AG08395 (cell line): ENCODE measurements around the gene ERBIN.
A peak's percentile ranks its signal among the peaks of the same experiment; 100 is the strongest.
"Not testable (repeated sequence)": the region's sequence is repeated elsewhere in the genome, so short reads cannot be mapped to it uniquely, and the experiment has no call there.

ENCODE experiments used
- DNase-seq: peaks from one replicate; pipeline ENCODE4 v3.0.0; 2012; ENCODE audit warnings: mixed read lengths, low spot score

Gene ERBIN

DNA sequence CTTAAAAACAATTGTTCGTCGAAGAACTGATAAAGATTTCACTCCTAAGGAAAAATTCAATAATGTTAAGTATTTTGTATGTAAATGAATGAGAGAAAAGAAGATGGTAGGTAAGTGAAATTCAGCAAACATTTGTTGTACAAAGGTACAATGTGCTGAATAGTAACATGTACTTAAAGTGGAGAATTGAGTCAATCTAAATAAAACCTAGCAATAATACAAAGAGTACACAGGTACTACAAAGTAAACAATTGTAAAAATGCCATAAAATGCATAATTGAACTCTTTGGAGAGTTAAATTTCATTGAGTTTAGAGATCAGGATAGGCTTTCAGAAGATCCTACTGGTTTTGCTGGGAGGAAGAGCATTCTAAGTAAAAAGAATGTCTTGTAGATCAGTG lies 82.9 kb downstream of the ERBIN start:
- no peak for DNase-seq

DNA sequence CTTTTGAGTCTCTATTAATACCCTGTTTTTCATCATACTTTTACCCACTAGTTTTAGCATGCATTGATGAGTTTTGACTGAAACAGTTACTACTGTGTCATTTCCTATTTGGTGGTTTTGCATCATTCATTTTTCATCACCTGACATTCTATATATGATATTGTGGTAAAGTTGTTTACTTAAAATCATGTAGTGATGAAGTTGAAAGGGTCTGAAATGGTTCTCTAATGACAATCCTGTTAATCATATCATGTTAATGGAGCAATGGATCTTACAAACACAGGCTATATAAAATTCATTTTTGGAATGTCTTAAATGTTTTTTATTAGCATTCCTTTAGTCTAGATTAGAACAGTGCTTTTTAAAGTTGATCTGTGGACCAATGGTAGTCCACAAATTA lies 84.1 kb downstream of the ERBIN start:
- DNase-seq: no peak

DNA sequence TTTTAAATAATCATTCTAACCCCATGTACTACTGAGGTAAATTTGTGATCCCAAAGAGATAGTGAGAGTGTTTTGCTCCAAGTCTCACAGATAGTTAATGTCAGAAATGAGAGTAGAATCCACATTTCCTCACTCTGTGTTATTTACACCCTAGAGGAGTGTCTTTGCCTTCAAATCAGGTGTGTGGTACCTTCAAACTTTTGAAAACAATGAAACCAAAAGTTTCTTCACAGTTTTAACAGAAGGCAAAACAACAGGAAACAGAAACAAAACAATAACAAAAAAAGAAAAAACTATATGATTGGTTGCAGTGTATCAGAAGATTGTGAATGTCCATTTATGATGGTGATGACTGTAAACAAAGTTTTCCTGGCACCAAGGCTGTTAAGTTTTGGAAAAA lies 85.9 kb downstream of the ERBIN start:
- DNase-seq: no peak

DNA sequence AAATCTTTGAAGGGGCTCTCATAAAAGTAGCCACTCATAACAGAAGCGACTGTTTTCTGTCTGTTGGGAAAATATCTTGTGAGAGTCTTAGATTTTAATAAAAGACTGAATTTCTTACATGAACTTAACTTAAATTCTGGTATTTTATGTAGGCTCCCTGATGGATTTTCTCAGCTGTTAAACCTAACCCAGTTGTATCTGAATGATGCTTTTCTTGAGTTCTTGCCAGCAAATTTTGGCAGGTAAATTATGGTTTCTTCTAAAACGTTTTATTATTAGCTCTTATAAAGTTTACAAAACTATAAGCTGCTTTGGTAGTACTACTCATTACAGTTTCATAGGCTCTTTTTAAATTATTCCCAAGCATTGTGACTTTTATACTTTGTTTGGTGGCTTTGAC lies 87.0 kb downstream of the ERBIN start:
- no peak for DNase-seq

DNA sequence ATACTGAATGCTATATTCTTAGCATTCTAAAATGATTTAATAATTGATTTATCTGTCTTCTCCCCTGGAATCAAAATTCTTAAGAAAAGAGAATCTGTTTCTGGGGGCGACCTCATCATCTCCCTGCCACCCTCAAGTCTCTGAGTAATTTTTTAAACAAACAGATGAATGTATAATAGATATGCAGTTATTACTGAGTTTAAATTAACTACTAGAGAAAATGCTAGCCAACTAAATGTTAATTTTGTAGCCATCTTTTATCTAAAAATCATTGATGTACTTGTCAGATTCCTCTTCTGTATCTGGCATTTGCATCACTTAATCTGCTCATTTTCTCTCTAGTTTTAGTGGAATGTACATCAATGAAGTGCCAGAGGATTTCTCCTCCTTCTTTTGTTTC lies 87.5 kb downstream of the ERBIN start:
- no peak for DNase-seq

DNA sequence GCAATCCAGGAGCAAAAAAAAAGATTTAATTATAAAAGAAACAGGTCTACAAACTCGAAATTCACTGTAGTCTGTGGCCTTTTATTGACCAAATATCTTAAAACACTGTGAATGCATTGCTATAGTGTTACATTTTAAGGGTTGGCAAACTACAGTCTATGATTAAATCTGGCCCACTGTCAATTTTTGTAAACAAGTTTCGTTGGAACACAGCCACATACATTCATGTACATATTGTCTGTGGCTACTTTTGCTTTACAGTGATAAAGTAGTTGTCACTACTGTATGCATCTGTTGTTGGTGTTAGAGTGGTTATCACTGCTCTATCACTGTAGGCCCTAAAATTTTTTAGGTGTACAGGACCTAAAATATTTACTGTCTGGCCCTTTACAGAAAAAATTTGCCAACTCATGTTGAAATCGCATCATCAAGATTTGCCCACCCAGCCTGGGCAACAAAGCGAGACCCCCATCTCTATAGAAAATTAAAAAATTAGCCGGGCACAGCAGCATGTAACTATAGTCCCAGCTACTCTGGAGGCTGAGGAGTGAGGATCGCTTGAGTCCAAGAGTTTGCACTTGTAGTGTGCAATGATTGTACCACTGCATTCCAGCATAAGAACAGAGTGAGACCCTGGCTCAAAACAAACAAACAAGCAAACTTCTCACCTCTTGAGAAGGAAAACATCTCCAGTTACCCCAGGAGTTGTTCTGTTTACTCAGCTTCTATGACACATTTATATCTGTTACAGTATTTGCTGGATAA lies 89.0 kb downstream of the ERBIN start:
- DNase-seq: no peak

DNA sequence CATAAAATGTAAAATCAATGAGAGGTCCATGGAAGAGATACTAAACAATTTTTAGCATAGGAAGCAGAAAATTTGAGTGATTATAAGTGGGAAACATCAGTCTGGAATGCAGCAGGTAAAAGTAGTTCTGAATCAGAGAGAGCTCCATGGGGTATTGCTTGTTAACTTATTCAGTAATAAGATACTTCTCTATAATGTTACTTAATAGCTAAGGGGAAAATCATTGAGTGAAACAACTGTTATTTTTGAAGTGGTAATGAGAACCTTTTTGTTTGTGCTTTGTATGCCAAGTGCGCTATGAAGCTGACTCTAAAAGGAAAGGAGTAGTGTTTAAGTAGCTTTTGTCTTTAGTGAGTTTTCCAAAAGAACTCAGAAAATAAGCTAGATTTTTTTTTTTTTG lies 95.2 kb downstream of the ERBIN start:
- no peak for DNase-seq

DNA sequence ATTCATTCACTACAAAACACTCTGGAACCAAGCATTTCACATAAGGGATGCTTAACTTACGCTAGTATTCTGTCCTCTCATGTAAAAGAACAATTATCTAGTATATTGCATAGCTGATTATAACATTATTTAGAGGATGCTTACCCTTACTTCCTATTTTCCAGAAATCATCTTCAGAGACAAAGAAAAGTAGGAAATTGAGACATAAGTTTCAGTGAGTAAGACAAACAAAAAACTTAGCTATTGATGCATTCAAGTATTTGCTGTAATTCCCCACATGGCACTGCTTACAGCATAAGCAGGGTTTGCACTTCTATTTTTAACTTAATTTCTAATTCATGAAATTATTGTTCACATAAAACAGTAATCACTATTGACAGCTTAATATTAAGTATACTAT lies 112.9 kb downstream of the ERBIN start:
- DNase-seq: no peak

DNA sequence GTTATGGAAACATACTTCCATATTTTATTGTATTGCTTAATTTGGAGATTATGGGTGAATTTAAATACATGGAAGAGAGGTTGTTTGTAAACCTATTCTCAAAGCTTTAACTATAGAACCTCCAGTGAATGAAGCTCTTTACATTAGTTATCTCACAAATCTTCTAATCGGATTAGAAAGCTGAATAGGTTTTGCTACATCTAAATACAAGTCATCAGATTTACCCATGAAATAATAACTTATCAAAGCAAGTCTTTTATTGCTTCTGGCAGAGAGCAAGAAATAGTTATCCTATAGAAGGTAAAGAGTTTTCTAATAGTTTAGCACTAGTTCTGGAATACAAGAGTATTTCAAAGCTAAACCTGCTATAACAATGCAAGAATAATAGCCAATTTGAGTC lies 113.3 kb downstream of the ERBIN start:
- DNase-seq: no peak

DNA sequence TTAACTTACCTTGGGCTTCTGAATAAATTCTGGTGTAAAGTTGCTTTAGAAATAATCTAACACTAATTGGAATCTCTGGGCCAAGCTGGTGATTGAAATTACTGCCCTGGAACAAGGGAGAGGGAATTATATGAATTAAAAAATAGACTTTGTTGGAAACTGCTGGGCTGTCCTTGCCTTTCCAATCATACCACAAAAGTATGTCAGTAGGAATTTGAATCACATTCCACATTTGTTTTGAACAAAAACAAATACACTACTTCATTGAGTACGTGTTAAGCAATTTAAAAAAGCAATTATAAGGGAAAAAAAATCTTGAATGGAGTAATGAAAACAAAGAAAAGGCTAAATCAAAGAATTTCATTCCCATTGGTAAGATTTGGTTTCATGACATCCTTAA lies 115.3 kb downstream of the ERBIN start:
- peak; percentile 6 for DNase-seq

DNA sequence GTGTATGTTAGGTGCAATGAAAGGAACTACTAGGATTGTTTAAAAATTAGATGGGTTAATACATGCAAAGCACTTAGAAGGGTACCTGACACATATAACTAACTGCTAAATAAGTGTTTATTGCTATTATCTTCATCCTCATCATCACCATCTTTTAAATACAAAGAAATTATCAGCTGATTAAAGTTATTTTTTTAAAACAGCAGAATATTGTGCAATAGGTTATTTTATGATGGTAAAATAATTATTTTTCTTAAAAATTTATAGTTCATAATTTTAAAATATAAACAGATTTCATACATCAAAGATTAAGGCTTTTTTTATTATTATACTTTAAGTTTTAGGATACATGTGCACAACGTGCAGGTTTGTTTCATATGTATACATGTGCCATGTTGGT lies 130.9 kb downstream of the ERBIN start:
- no peak for DNase-seq

DNA sequence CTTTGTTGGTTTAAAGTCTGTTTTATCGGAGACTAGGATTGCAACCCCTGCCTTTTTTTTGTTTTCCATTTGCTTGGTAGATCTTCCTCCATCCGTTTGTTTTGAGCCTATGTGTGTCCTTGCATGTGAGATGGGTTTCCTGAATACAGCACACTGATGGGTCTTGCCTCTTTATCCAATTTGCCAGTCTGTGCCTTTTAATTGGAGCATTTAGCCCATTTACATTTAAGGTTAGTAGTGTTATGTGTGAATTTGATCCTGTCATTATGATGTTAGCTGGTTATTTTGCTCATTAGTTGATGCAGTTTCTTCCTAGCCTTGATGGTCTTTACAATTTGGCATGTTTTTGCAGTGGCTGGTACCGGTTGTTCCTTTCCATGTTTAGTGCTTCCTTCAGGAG lies 134.9 kb downstream of the ERBIN start:
- not testable (repeated sequence) for DNase-seq

DNA sequence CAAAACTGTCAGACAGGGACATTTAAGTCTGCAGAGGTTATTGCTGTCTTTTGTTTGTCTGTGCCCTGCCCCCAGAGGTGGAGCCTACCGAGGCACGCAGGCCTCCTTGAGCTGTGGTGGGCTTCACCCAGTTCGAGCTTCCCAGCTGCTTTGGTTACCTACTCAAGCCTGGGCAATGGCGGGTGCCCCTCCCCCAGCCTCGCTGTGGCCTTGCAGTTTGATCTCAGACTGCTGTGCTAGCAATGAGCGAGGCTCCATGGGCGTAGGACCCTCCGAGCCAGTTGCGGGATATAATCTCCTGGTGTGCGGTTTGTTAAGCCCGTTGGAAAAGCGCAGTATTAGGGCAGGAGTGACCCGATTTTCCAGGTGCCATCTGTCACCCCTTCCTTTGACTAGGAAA lies 136.7 kb downstream of the ERBIN start:
- DNase-seq: not testable (repeated sequence)

DNA sequence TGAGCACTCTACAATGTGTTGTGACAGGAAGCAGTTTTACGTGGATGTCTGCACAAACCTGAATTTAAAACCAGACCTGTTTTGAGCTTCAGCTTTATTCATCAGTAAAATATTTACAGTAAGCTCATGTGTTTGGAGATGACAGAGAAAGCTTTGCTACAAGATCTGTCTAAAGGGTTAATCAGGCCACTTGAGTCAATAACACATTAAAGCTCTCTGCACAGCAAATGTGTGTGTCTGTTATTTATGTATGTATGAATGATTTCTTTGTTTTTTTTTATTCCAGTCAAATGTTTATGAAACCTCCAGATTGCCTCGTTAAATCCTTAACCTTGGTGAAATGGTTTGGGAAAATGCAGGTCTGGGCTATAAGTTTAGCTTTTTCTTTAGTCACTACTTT lies 140.5 kb downstream of the ERBIN start:
- DNase-seq: no peak

DNA sequence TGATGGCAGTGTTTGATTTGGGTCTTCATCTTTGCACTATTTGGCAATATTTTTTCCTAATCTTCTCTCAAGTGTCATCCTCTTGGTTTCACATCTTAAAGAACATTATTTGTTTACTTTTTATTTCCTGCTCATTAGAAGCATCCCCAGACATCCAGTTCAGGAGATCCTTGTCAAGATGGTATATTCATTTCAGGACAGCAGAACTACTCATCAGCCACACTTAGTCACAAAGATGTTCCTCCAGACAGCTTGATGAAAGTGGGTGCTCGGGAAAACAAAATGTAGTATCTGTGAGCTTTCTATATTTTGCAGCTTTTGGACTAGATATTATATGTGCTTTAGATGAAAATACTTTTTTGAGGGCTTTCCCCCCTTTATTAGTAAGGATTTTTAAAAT lies 145.7 kb downstream of the ERBIN start:
- no peak for DNase-seq

DNA sequence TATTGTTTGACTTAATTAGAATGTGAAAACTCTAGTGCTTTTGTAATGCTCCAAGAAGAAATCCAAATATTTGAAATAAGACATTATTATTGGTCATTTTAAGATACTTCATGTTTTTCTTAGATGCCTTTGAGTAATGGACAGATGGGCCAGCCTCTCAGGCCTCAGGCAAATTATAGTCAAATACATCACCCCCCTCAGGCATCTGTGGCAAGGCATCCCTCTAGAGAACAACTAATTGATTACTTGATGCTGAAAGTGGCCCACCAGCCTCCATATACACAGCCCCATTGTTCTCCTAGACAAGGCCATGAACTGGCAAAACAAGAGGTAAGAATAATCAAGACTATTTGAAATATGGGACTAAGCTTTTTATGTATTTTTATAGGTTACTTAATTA lies 148.5 kb downstream of the ERBIN start:
- no peak for DNase-seq

DNA sequence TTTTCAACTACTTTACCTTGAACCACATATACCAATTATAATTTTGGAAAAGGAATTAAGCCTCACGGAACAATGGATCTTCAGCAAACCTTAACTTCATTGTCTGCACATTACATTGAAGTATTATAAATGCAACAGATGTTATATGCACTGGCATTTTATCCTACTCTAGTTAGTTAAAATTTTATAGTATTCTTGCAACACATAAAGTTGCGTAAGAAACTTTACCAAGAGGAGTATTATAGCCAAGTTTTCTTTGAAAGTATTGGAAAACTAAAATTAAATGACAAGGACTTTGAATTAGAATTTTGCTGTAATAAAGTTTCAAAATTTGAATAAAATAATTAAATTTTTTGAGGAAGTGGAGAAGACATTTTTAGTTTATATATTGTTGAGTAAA lies 154.3 kb downstream of the ERBIN start:
- peak; percentile 2 for DNase-seq

DNA sequence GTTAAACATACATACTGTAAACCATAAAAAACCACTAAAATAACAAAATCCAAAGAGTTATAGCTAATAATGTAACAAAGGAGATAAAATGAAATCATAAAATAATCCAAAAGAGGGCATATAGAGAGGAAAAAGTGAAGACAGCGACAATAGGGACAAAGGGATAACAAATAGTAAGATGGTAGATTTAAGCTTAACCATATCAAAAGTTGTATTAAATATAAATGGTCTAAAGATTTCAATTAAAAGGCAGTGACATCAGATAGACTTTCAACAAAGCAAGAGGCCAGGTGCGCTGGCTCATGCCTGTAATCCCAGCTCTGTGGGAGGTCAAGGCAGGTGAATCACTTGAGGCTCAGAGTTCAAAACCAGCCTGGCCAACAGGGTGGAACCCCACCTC lies 163.0 kb downstream of the ERBIN start:
- no peak for DNase-seq

DNA sequence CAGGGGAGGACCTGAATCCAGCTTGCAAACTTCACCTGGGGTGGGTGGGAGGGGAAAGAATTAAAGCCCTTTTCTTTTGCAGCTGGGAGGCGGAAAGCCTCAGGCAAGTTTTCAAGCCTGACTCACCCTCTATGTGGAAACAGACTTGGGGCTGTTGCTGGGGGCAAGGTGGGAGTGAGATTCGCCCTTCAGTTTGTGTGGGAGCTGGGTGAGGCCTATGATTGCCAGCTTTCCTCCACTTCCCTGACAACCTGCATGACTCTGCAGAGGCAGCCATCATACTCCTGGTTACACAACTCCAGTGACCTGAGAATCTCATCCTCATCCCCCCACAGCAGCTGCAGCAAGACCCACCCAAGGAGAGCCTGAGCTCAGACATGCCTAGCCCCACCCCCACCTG lies 174.5 kb downstream of the ERBIN start:
- DNase-seq: no peak

DNA sequence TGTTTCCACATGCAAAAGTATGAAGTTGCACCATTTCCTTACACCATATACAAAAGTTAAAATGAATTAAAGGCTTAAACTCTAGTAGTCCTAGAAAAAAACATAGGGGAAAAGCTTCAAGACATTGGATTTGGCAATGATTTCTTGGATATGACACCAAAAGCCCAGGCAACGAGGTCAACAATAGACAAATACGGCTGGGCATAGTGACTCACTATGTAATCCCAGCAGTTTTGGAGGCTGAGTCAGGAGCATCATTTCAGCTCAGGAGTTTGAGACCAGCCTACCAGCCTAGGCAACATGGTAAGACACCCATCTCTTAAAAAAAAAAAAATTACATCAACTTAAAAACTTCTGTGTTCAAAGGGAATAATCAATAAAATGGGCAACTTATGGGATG lies 186.8 kb downstream of the ERBIN start:
- DNase-seq: no peak

DNA sequence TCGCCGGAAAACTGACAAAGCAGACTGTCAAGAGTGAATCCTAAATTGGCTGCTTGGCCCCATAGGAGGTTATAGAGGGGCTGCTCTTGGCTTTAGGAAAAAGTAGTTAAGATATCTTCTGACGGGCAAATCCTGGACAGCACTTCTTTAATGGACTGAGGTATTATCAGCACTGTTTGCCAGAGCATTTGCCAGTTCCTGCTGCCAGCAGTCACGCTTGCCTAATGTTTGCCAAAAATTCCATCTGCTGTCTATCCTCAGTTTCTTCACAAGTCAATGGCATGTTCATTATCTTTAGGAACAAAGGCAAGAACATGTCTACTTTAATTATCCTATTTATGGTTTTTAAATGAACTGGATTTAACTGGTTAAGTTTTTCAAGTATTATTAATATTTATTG lies 191.9 kb downstream of the ERBIN start:
- no peak for DNase-seq

DNA sequence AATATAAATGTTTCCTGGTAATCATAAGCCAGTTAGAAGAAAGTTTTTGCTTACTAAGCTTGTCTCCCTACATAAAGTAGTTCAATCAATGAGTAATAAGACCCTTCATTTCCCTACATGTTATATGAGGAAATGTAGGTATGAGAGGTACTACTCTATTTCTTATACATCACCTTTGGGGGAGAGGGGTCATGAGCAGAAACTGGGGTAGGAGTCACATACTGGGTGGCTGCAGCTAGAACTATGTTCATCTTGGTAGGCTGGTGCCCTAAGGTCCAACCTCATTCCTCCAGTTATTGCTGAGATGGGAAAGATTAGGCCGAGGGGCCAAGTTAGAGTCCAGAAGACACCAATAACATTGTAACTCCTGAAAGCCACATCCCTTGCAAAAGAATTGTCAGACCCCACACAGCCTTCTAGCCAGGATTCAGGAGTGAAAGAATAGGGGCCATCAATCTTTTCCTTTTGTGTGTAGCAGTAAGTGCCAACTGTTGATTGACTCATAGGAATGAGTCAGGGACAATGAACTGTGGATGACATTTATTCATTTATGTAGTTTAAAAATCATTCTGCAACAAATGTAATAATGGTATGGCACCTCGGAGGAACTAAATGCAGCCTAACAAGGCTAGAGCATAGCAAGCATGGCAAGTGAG lies 196.1 kb downstream of the ERBIN start:
- DNase-seq: peak; percentile 13

DNA sequence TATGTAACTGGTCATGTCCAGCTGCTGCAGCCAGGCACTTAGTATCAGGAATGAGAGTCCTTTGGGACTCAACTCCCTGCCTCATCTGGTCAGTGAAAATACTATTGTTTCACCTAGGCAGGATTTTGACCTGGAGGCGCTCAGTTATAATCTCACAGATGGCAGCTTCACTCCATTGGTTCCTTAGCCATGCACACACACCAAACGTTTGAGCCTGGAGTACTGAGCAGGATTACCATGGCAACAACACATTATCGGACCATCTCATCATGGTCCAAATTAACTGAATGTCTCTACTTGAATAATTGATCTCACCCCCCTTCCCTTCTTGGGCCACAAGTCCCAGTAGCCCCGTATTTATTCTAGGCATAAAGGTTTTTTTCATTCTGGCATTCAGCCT lies 202.8 kb downstream of the ERBIN start:
- no peak for DNase-seq

DNA sequence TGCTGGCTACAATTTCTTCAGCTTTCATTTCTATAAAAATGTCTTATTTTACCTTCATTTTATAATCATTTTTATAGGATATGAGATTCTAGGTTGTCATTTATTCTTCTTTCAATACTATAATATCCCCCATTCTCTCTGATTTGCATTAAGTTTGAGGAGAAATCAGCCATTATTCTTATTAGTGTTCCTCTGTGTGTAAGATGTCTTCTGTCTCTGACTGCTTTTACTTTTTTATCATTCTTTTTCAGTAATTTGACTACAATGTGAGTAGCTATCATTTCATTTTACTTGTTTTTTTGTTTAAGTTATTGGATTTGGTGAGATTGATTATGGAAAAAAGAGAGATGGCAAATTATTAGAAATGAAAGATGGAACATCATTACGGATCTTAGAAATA lies 204.1 kb downstream of the ERBIN start:
- DNase-seq: no peak
